ENCODE results near the gene ALK. TPM values are rescaled to one million over a fixed set of nuclear protein-coding genes. Genes with fewer than 3 reads are reported as not detected.

ALK gene
- total RNA-seq, 2 donors from 2014 or later = 0.13 to 0.46 TPM

DNA sequence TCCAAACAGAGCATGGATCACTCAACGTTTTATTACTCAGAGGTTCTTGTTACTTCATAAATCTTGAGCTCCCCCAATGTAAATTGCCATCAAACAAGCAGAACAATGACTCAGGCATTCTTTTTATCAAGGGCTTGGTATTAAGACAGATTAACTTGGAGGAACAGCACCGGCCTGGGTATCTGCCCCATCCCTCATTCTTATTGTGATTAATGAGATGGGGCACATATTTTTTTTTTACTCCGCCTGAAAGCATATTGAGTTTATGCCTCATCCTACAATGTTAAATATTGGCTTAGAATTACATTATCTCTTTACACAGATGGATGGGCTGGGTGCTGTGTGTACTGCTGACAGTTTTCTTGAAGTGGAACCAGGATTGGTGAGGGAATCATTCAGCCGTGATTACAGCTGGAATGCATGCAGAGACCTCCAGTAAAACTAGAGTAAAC, 418.9 kb downstream of the ALK start:
- Mint-ChIP-seq H3K27ac (no peak overlapping the region), H3K4me1 (no peaks in the 10 kb centered on the region), H3K27me3 (ENCODE audit: insufficient read depth) (peaks cover 1% of the 10 kb centered on the region), H3K4me3 (no peak overlapping the region), H3K9me3 (peaks cover 3% of the 10 kb centered on the region), H3K36me3 (ENCODE audit: low read depth) (no peaks in the 10 kb centered on the region)
- Histone ChIP-seq H3K9ac (ENCODE audit: extremely low read depth, low read length, poor library complexity, severe bottlenecking) (no peak overlapping the region), H3K4me1 (ENCODE audit: control insufficient read depth, insufficient read depth, low read length) (no peaks in the 10 kb centered on the region), H3K4me3 (ENCODE audit: low read length) (no peak overlapping the region), H3K27me3 (ENCODE audit: control insufficient read depth, insufficient read depth, low read length, poor library complexity, severe bottlenecking) (no peaks in the 10 kb centered on the region), H3K27ac (ENCODE audit: low read depth, low read length) (no peak overlapping the region), H3K9me3 (ENCODE audit: control insufficient read depth, low read length) (no peaks in the 10 kb centered on the region), H3K36me3 (ENCODE audit: control insufficient read depth, insufficient read depth, low read length) (no peaks in the 10 kb centered on the region)
- WGBS, 2 experiments (ENCODE audit: insufficient coverage in 1 of 2, insufficient read length in 1 of 2) = 79 to 88% methylated on average over 2 to 3 of the region's 4 CpGs
- TF ChIP-seq, protein P1, sequence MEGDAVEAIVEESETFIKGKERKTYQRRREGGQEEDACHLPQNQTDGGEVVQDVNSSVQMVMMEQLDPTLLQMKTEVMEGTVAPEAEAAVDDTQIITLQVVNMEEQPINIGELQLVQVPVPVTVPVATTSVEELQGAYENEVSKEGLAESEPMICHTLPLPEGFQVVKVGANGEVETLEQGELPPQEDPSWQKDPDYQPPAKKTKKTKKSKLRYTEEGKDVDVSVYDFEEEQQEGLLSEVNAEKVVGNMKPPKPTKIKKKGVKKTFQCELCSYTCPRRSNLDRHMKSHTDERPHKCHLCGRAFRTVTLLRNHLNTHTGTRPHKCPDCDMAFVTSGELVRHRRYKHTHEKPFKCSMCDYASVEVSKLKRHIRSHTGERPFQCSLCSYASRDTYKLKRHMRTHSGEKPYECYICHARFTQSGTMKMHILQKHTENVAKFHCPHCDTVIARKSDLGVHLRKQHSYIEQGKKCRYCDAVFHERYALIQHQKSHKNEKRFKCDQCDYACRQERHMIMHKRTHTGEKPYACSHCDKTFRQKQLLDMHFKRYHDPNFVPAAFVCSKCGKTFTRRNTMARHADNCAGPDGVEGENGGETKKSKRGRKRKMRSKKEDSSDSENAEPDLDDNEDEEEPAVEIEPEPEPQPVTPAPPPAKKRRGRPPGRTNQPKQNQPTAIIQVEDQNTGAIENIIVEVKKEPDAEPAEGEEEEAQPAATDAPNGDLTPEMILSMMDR (conservative IDR thresholded peaks at IDR 0.05) = no peak
- no peak for DNase-seq

DNA sequence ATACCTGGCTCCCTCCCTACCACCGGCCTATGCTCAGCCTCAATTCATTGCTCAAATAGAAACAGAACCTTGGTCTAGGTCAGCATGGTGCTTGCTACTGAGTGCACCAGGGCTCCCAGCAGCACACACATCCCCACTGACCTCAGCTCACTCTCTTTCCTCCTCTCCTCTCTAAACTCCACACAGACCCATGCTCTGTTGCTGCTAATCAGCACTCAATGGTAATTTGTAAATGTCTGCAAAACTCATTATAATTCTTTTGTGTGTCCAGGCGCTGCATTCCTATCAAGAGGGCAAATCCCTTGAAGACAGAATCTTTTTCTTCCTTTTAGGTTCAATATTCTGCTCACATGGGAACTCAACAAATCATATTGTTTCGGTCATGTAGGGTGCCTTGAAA, 424.0 kb downstream of the ALK start:
- Histone ChIP-seq H3K36me3 (ENCODE audit: control insufficient read depth, insufficient read depth, low read length) (no peaks in the 10 kb centered on the region), H3K27me3 (ENCODE audit: control insufficient read depth, insufficient read depth, low read length, poor library complexity, severe bottlenecking) (no peaks in the 10 kb centered on the region), H3K27ac (ENCODE audit: low read depth, low read length) (no peak overlapping the region), H3K9me3 (ENCODE audit: control insufficient read depth, low read length) (no peaks in the 10 kb centered on the region), H3K4me3 (ENCODE audit: low read length) (no peak overlapping the region), H3K9ac (ENCODE audit: extremely low read depth, low read length, poor library complexity, severe bottlenecking) (no peak overlapping the region), H3K4me1 (ENCODE audit: control insufficient read depth, insufficient read depth, low read length) (no peaks in the 10 kb centered on the region)
- WGBS, 2 experiments (ENCODE audit: insufficient coverage in 1 of 2, insufficient read length in 1 of 2) = 83 to 95% methylated on average over 2 to 3 of the region's 3 CpGs
- DNase-seq = peak; percentile 20
- no peaks in the 10 kb centered on the region for H3K9me3 Mint-ChIP-seq
- H3K27me3 Mint-ChIP-seq (ENCODE audit: insufficient read depth) = peaks cover 2% of the 10 kb centered on the region
- no peak overlapping the region for H3K27ac Mint-ChIP-seq
- peaks cover 9% of the 10 kb centered on the region for H3K4me1 Mint-ChIP-seq
- H3K36me3 Mint-ChIP-seq (ENCODE audit: low read depth) = no peaks in the 10 kb centered on the region
- TF ChIP-seq, protein P1 (conservative IDR thresholded peaks at IDR 0.05) = no peak
- no peak overlapping the region for H3K4me3 Mint-ChIP-seq

DNA sequence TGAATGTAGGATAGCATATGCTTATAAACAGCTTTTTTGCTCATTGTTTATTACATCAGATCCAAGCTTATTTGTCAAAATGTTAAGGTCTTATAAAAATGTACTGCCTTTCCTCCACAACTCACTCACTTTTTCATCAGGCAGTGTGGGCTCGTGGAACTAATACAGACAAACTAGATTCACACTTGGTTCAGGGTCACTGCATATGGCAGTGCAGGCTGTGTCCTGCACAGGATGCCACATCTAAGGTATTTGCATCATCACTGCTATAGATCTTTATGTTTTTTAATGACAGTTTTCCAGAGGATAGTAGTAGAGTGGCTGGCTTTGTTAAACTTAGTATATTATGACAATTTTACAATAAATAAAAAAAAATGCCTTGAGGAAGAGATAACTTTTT, 425.2 kb downstream of the ALK start:
- TF ChIP-seq, protein P1 (conservative IDR thresholded peaks at IDR 0.05) = no peak
- no peaks in the 10 kb centered on the region for H3K9me3 Mint-ChIP-seq
- Histone ChIP-seq H3K27me3 (ENCODE audit: control insufficient read depth, insufficient read depth, low read length, poor library complexity, severe bottlenecking) (no peaks in the 10 kb centered on the region), H3K4me1 (ENCODE audit: control insufficient read depth, insufficient read depth, low read length) (no peaks in the 10 kb centered on the region), H3K9me3 (ENCODE audit: control insufficient read depth, low read length) (no peaks in the 10 kb centered on the region), H3K9ac (ENCODE audit: extremely low read depth, low read length, poor library complexity, severe bottlenecking) (no peak overlapping the region), H3K4me3 (ENCODE audit: low read length) (no peak overlapping the region), H3K27ac (ENCODE audit: low read depth, low read length) (no peak overlapping the region), H3K36me3 (ENCODE audit: control insufficient read depth, insufficient read depth, low read length) (no peaks in the 10 kb centered on the region)
- no peak overlapping the region for H3K27ac Mint-ChIP-seq
- WGBS, 2 experiments (ENCODE audit: insufficient coverage in 1 of 2, insufficient read length in 1 of 2) = 78 to 100% methylated on average over 1 of the region's 1 CpG
- peaks cover 12% of the 10 kb centered on the region for H3K4me1 Mint-ChIP-seq
- no peak for DNase-seq
- H3K36me3 Mint-ChIP-seq (ENCODE audit: low read depth) = no peaks in the 10 kb centered on the region
- peaks cover 2% of the 10 kb centered on the region for H3K27me3 Mint-ChIP-seq (ENCODE audit: insufficient read depth)
- no peak overlapping the region for H3K4me3 Mint-ChIP-seq
